Endothelial cell of umbilical vein (primary cell): ENCODE measurements around the gene RRAGB. TPM values are rescaled to one million over a fixed set of nuclear protein-coding genes. Genes with fewer than 3 reads are reported as not detected.

Source experiments
- BruUV-seq: library from RNA; stranded (reverse); fragments of 400-500 nt; replicated peaks from 2 replicates; lab custom pipeline; 2021; lab: Mats Ljungman, UMichigan
- CTCF ChIA-PET: fragments of 300-600, 350-600 bp; sonication (Branson Sonifier 250); formaldehyde crosslinking; loops from one replicate; lab custom pipeline; 2021; ENCODE audit warnings: antibody characterized with exemption, inconsistent platforms; lab: Charles Lee
- POLR2A ChIA-PET: fragments of 300-600, 350-600 bp; sonication (Branson Sonifier 250); formaldehyde crosslinking; loops from one replicate; lab custom pipeline; 2021; ENCODE audit warnings: antibody characterized with exemption, inconsistent platforms; lab: Charles Lee
- DNase-seq: peaks from one replicate; pipeline ENCODE4 v3.0.0-alpha.2; 2011; ENCODE audit warnings: low read depth, low spot score
- FAIRE-seq: peaks from 2 replicates; lab custom pipeline; 2011; peaks lifted over from hg19 to GRCh38; lab: Jason Lieb, UNC
- H2AFZ ChIP-seq: 2 replicates; pipeline ENCODE4 v1.6.0; 2012; ENCODE audit warnings: low read depth, low read length, control low read depth, inconsistent platforms
- H3K27ac ChIP-seq: 2 replicates; pipeline ENCODE4 v1.5.1; 2011; ENCODE audit warnings: low read depth, mild to moderate bottlenecking, control low read depth, low read length, moderate library complexity; ENCODE audit not compliant: insufficient read depth
- H3K27me3 ChIP-seq, 2 experiments: 2 replicates each; pipeline versions ENCODE4 v1.6.0 to v1.6.1; 2011; ENCODE audit warnings: low read length in 2 of 2, mixed read lengths in 1 of 2; ENCODE audit not compliant: control insufficient read depth in 2 of 2, insufficient read depth in 2 of 2
- H3K36me3 ChIP-seq, 2 experiments: 2 replicates in 1 of 2; 3 replicates in 1 of 2; pipeline ENCODE4 v1.5.1; 2011; ENCODE audit warnings: low read length in 2 of 2, mild to moderate bottlenecking in 1 of 2, moderate library complexity in 1 of 2; ENCODE audit not compliant: control insufficient read depth in 2 of 2, insufficient read depth in 2 of 2; ENCODE audit errors: extremely low read depth in 1 of 2
- H3K4me1 ChIP-seq: 3 replicates; pipeline ENCODE4 v1.5.1; 2011; ENCODE audit warnings: mild to moderate bottlenecking, low read length; ENCODE audit not compliant: control insufficient read depth, insufficient read depth; ENCODE audit errors: extremely low read depth
- H3K4me2 ChIP-seq: 2 replicates; pipeline ENCODE4 v1.6.1; 2011; ENCODE audit warnings: low read length, control low read depth, mixed read lengths; ENCODE audit not compliant: insufficient read depth
- H3K4me3 ChIP-seq, 3 experiments: fragments of 200-600 bp in 1 of 3; sonication (generic), shearing (Covaris generic) in 1 of 3; replicated peaks in 1 of 3; 2 replicates each; pipeline ENCODE4 v1.5.1; 2011 to 2016; ENCODE audit warnings: control low read depth in 3 of 3, low read length in 3 of 3, mild to moderate bottlenecking in 2 of 3, inconsistent platforms in 1 of 3, low read depth in 1 of 3, moderate library complexity in 1 of 3; ENCODE audit not compliant: insufficient read depth in 1 of 3
- H3K79me2 ChIP-seq: 2 replicates; pipeline ENCODE4 v1.6.0; 2012; ENCODE audit warnings: low read length, inconsistent platforms; ENCODE audit not compliant: control insufficient read depth, insufficient read depth
- H3K9ac ChIP-seq: replicated peaks from 2 replicates; pipeline ENCODE3; 2011; ENCODE audit warnings: low read length, control low read depth; ENCODE audit not compliant: insufficient read depth; ENCODE audit errors: extremely low read depth
- H3K9me1 ChIP-seq: replicated peaks from 3 replicates; pipeline ENCODE4 v1.6.0; 2011; ENCODE audit warnings: mild to moderate bottlenecking, low read length; ENCODE audit not compliant: control insufficient read depth, insufficient read depth; ENCODE audit errors: extremely low read depth
- H3K9me3 ChIP-seq: replicated peaks from 2 replicates; pipeline ENCODE4 v1.5.1; 2012; ENCODE audit warnings: low read length, inconsistent platforms; ENCODE audit not compliant: control insufficient read depth, insufficient read depth
- H4K20me1 ChIP-seq: replicated peaks from 2 replicates; pipeline ENCODE3; 2011; ENCODE audit warnings: mild to moderate bottlenecking, low read length; ENCODE audit not compliant: control insufficient read depth, insufficient read depth; ENCODE audit errors: extremely low read depth
- CTCF ChIP-seq, 2 donors: IDR thresholded peaks; 1 replicate in 1 of 2; 2 replicates in 1 of 2; pipeline ENCODE4 v1.5.1; 2011; ENCODE audit warnings: low read length in 2 of 2, mild to moderate bottlenecking in 2 of 2, moderate library complexity in 2 of 2, control low read depth in 1 of 2, inconsistent platforms in 1 of 2, low read depth in 1 of 2; ENCODE audit not compliant: insufficient read depth in 1 of 2; ENCODE audit errors: extremely low read depth in 1 of 2
- EZH2 ChIP-seq: IDR thresholded peaks from 2 replicates; pipeline ENCODE4 v1.6.1; 2012; ENCODE audit warnings: borderline replicate concordance, low read depth, mild to moderate bottlenecking, moderate library complexity, low read length, inconsistent platforms; ENCODE audit not compliant: severe bottlenecking
- FOS ChIP-seq: IDR thresholded peaks from 2 replicates; pipeline ENCODE4 v1.6.1; 2011; ENCODE audit warnings: mild to moderate bottlenecking, low read length, moderate library complexity, borderline replicate concordance; ENCODE audit not compliant: insufficient read depth
- GATA2 ChIP-seq: IDR thresholded peaks from 2 replicates; pipeline ENCODE4 v1.7.0; 2011; ENCODE audit warnings: low read depth, mild to moderate bottlenecking, moderate library complexity, mixed read lengths, low read length; ENCODE audit not compliant: insufficient read length, insufficient read depth
- JUN ChIP-seq: IDR thresholded peaks from 2 replicates; pipeline ENCODE4 v1.6.1; 2011; ENCODE audit warnings: borderline replicate concordance, low read depth; ENCODE audit not compliant: insufficient read length, insufficient read depth
- MAX ChIP-seq: IDR thresholded peaks from 2 replicates; pipeline ENCODE4 v1.6.1; 2011; ENCODE audit not compliant: insufficient read depth, insufficient read length
- MYC ChIP-seq: IDR thresholded peaks from one replicate; pipeline ENCODE4 v1.6.1; 2011; ENCODE audit warnings: mild to moderate bottlenecking, low read depth, low read length
- POLR2A ChIP-seq: IDR thresholded peaks from 2 replicates; pipeline ENCODE4 v1.6.1; 2012; ENCODE audit warnings: low read depth, mild to moderate bottlenecking, control low read depth, low read length
- POLR2AphosphoS5 ChIP-seq: IDR thresholded peaks from 2 replicates; pipeline ENCODE4 v1.6.1; 2012; ENCODE audit warnings: low read depth, mild to moderate bottlenecking, control low read depth, low read length, moderate library complexity; ENCODE audit not compliant: insufficient read depth
- dilution Hi-C: fragments of 300-500 bp; cut with MboI; formaldehyde crosslinking; loops from one replicate; pipeline ENCODE4 v1.15.0; 2019; ENCODE audit warnings: low sequenced_read_pairs; ENCODE audit not compliant: extremely low pct_ligation_motif_present
- intact Hi-C: fragments of 100-400 bp; cut with micrococcal nuclease; formaldehyde crosslinking; loops from one replicate; pipeline ENCODE4 v1.10.0; 2022
- polyA plus RNA-seq, 4 experiments: library from polyadenylated mRNA; depleted of rRNA in 3 of 4; stranded (reverse) in 3 of 4; unstranded in 1 of 4; fragments of >200 nt; gene quantifications; 2 replicates each; pipeline versions ENCODE4 v1.2.1 to v1.2.3, GENCODE V29; 2011 to 2012; ENCODE audit warnings: missing spikeins in 1 of 4
- total RNA-seq: library from RNA; stranded (reverse); gene quantifications from 2 replicates; pipeline ENCODE4 v1.2.3, GENCODE V29; 2021

Gene RRAGB
- total and polyA plus RNA-seq, 2 donors (not counting 3 experiments of a cell fraction or from before 2014, with no cell fraction given), result 14.3 to 18.0 TPM

GRCh38 chrX:55787063-55787462, 69.5 kb downstream of the RRAGB start:
- BruUV-seq, result no TSS peak
- TF ChIP-seq POLR2A (no peak), POLR2AphosphoS5 (no peak), MAX (no peak), GATA2 (no peak), JUN (no peak), MYC (no peak), FOS (no peak), CTCF (IDR thresholded peaks at IDR 0.05; ENCODE audit: extremely low read depth in 1 of 2, insufficient read depth in 1 of 2, low read depth in 1 of 2, low read length in 2 of 2) (no peak), EZH2 (no peak)
- Histone ChIP-seq H3K27ac (no peak overlapping the region), H3K9me3 (no peaks in the 10 kb centered on the region), H3K9ac (no peak overlapping the region), H3K27me3 (no peaks in the 10 kb centered on the region), H3K4me2 (no peak overlapping the region), H3K4me1 (no peaks in the 10 kb centered on the region), H3K4me3 (no peak overlapping the region), H4K20me1 (no peaks in the 10 kb centered on the region), H3K79me2 (no peaks in the 10 kb centered on the region), H2AFZ (no peak overlapping the region), H3K36me3 (no peaks in the 10 kb centered on the region), H3K9me1 (no peaks in the 10 kb centered on the region)
- DNase-seq (no peak), FAIRE-seq (no peak)
- dilution Hi-C loops (no loop called here), intact Hi-C loops (no loop called here)
- ChIA-PET CTCF (no interaction called here), POLR2A (no interaction called here)
